OCI-LY7 (cell line): ENCODE data around the gene LMX1A. TPM values are rescaled to one million over a fixed set of nuclear protein-coding genes. Genes with fewer than 3 reads are reported as not detected.

Experiments
- BruUV-seq: library from RNA; stranded (reverse); fragments of 400-500 nt; replicated peaks from 2 replicates; lab custom pipeline; 2021; lab: Mats Ljungman, UMichigan
- CTCF ChIA-PET: fragments of 300-600 bp; sonication (Branson Sonifier 250); formaldehyde crosslinking; loops from one replicate; lab custom pipeline; 2022; ENCODE audit warnings: antibody characterized with exemption; ENCODE audit not compliant: unreplicated experiment; lab: Charles Lee
- POLR2A ChIA-PET: fragments of 300-600 bp; sonication (Branson Sonifier 250); formaldehyde crosslinking; loops from one replicate; lab custom pipeline; 2022; ENCODE audit warnings: antibody characterized with exemption; lab: Charles Lee
- DNase-seq: peaks from one replicate; pipeline ENCODE4 v3.0.0-alpha.2; 2015; ENCODE audit warnings: low spot score
- H2AFZ ChIP-seq: fragments of 200-600 bp; sonication (generic), shearing (Covaris generic); 2 replicates; pipeline ENCODE4 v1.6.1; 2014; ENCODE audit warnings: mild to moderate bottlenecking, antibody characterized with exemption, low read length, moderate library complexity
- H3K27ac ChIP-seq: fragments of 200-600 bp; sonication (generic); 2 replicates; pipeline ENCODE4 v1.5.1; 2014; ENCODE audit warnings: mixed run types, low read depth, mild to moderate bottlenecking, moderate library complexity, low read length, inconsistent platforms; ENCODE audit not compliant: poor library complexity, severe bottlenecking
- H3K36me3 ChIP-seq: fragments of 200-600 bp; sonication (generic); 2 replicates; pipeline ENCODE4 v1.6.1; 2014; ENCODE audit warnings: mild to moderate bottlenecking, antibody characterized with exemption, low read length, moderate library complexity, mixed read lengths; ENCODE audit not compliant: insufficient read depth
- H3K4me1 ChIP-seq: fragments of 200-600 bp; sonication (generic); 2 replicates; pipeline ENCODE4 v1.5.1; 2014; ENCODE audit warnings: mild to moderate bottlenecking, low read length; ENCODE audit not compliant: insufficient read depth, poor library complexity, severe bottlenecking
- H3K4me2 ChIP-seq: fragments of 200-600 bp; sonication (generic); 2 replicates; pipeline ENCODE4 v1.6.1; 2014; ENCODE audit warnings: mild to moderate bottlenecking, low read length
- H3K4me3 ChIP-seq: fragments of 200-600 bp; sonication (generic); 2 replicates; pipeline ENCODE4 v1.5.1; 2014; ENCODE audit warnings: mild to moderate bottlenecking, low read depth, low read length; ENCODE audit not compliant: poor library complexity, severe bottlenecking
- H3K79me2 ChIP-seq: fragments of 200-600 bp; sonication (generic); 2 replicates; pipeline ENCODE4 v1.6.1; 2016; ENCODE audit warnings: low read depth, mild to moderate bottlenecking, low read length, moderate library complexity, mixed read lengths; ENCODE audit not compliant: insufficient read depth
- H3K9me2 ChIP-seq: fragments of 200-600 bp; sonication (generic); 2 replicates; pipeline ENCODE4 v1.6.1; 2016; ENCODE audit warnings: mild to moderate bottlenecking, low read length, mixed read lengths; ENCODE audit not compliant: insufficient read depth
- H3K9me3 ChIP-seq: fragments of 200-600 bp; sonication (generic); 2 replicates; pipeline ENCODE4 v1.6.1; 2014; ENCODE audit warnings: mild to moderate bottlenecking, mixed run types, low read length, mixed read lengths
- H4K20me1 ChIP-seq: fragments of 200-600 bp; sonication (generic); 2 replicates; pipeline ENCODE4 v1.6.1; 2014; ENCODE audit warnings: mild to moderate bottlenecking, antibody characterized with exemption, low read length, moderate library complexity, mixed read lengths; ENCODE audit not compliant: insufficient read depth
- EZH2phosphoT487 ChIP-seq: fragments of 200-600 bp; sonication (generic); IDR thresholded peaks from 2 replicates; pipeline ENCODE4 v1.6.1; 2018; ENCODE audit warnings: low read depth, borderline replicate concordance, mild to moderate bottlenecking, mixed run types, antibody characterized with exemption, low read length, moderate library complexity, mixed read lengths
- intact Hi-C: fragments of 100-400 bp; cut with micrococcal nuclease; formaldehyde crosslinking; loops from one replicate; pipeline ENCODE4 v1.10.0; 2022; ENCODE audit not compliant: unreplicated experiment
- total RNA-seq, 2 experiments: library from RNA; depleted of rRNA in 1 of 2; stranded (reverse); fragments of >200 nt in 1 of 2; shearing (Covaris generic) in 1 of 2; gene quantifications; 2 replicates each; pipeline ENCODE4 v1.2.3, GENCODE V29; 2014 to 2022
- TF ChIP-seq, protein P1 (sequence below): fragments of 200-600 bp; sonication (generic); conservative IDR thresholded peaks from 2 replicates; pipeline ENCODE4 v1.5.1; 2014; ENCODE audit warnings: mild to moderate bottlenecking, antibody characterized with exemption, low read length, moderate library complexity, mixed read lengths

LMX1A gene
- total RNA-seq, 2 experiments from 2014 or later: not detected

GRCh38 chr1:165172666-165173065, 183.8 kb downstream of the LMX1A start:
- no peaks in the 10 kb centered on the region for H3K36me3 ChIP-seq
- ChIA-PET POLR2A (no interaction called here), CTCF (no interaction called here)
- TF ChIP-seq, protein P1, sequence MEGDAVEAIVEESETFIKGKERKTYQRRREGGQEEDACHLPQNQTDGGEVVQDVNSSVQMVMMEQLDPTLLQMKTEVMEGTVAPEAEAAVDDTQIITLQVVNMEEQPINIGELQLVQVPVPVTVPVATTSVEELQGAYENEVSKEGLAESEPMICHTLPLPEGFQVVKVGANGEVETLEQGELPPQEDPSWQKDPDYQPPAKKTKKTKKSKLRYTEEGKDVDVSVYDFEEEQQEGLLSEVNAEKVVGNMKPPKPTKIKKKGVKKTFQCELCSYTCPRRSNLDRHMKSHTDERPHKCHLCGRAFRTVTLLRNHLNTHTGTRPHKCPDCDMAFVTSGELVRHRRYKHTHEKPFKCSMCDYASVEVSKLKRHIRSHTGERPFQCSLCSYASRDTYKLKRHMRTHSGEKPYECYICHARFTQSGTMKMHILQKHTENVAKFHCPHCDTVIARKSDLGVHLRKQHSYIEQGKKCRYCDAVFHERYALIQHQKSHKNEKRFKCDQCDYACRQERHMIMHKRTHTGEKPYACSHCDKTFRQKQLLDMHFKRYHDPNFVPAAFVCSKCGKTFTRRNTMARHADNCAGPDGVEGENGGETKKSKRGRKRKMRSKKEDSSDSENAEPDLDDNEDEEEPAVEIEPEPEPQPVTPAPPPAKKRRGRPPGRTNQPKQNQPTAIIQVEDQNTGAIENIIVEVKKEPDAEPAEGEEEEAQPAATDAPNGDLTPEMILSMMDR: no peak
- no peak for TF ChIP-seq EZH2phosphoT487
- no peaks in the 10 kb centered on the region for H4K20me1 ChIP-seq
- no peak overlapping the region for H2AFZ ChIP-seq
- no peak overlapping the region for H3K27ac ChIP-seq
- H3K79me2 ChIP-seq: no peaks in the 10 kb centered on the region
- H3K9me2 ChIP-seq: no peaks in the 10 kb centered on the region
- no peaks in the 10 kb centered on the region for H3K4me1 ChIP-seq
- no peaks in the 10 kb centered on the region for H3K9me3 ChIP-seq
- intact Hi-C loops: no loop called here
- no peak for DNase-seq
- H3K4me3 ChIP-seq: no peak overlapping the region
- no TSS peak for BruUV-seq
- H3K4me2 ChIP-seq: no peak overlapping the region

DNA sequence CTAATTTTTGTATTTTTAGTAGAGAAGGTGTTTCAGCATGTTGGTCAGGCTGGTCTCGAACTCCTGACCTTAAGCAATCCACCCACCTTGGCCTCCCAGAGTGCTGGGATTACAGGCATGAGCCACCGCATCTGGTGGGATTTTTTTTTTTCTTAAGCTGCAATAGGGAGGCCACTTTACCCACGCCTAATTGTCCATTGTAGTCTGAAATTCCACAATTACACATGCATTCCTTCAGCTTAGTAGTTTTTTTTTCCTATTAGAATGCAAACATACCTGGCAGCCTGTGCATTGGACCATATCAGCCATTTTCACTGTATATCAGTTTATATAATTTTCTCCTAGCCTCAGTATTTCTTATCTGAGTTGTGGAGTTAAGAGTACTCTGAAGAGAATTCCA, 186.8 kb downstream of the LMX1A start:
- Histone ChIP-seq H3K79me2 (no peaks in the 10 kb centered on the region), H3K9me3 (no peaks in the 10 kb centered on the region), H4K20me1 (no peaks in the 10 kb centered on the region), H3K27ac (no peak overlapping the region), H3K4me1 (no peaks in the 10 kb centered on the region), H3K4me3 (no peak overlapping the region), H3K9me2 (no peaks in the 10 kb centered on the region), H3K36me3 (no peaks in the 10 kb centered on the region), H2AFZ (no peak overlapping the region), H3K4me2 (no peak overlapping the region)
- TF ChIP-seq, protein P1: no peak
- no peak for TF ChIP-seq EZH2phosphoT487
- ChIA-PET CTCF (no interaction called here), POLR2A (interaction anchor here (1.6 kb wide), 1 partner anchor 20 kb away, joined by 4 read pairs; no protein-coding TSS in a partner anchor)
- intact Hi-C loops: no loop called here
- BruUV-seq: no TSS peak
- no peak for DNase-seq

- DNase-seq: no peak
- H3K4me1 ChIP-seq: no peaks in the 10 kb centered on the region
- H3K9me3 ChIP-seq: no peaks in the 10 kb centered on the region
- no peak overlapping the region for H2AFZ ChIP-seq
- intact Hi-C loops: no loop called here
- no peak overlapping the region for H3K27ac ChIP-seq
- H3K4me3 ChIP-seq: no peak overlapping the region
- H4K20me1 ChIP-seq: no peaks in the 10 kb centered on the region
- ChIA-PET POLR2A (no interaction called here), CTCF (no interaction called here)
- no TSS peak for BruUV-seq
- H3K36me3 ChIP-seq: no peaks in the 10 kb centered on the region
- H3K9me2 ChIP-seq: no peaks in the 10 kb centered on the region
- no peak overlapping the region for H3K4me2 ChIP-seq
- H3K79me2 ChIP-seq: no peaks in the 10 kb centered on the region
- TF ChIP-seq, protein P1: no peak
- no peak for TF ChIP-seq EZH2phosphoT487
These were observed 187.5 kb downstream of the LMX1A start for GRCh38 chr1:165169028-165169427.
